B cell (primary cell): ENCODE results near the gene GEMIN7. TPM values are rescaled to one million over a fixed set of nuclear protein-coding genes. Genes with fewer than 3 reads are reported as not detected.
A peak's percentile ranks its signal among the peaks of the same experiment; 100 is the strongest.

Experiments used
- ATAC-seq: fragments of 200-7000 bp; cut with Tn5 transposase; one replicate; pipeline ENCODE4 v1.10.0; 2021; ENCODE audit warnings: low read depth, mild to moderate bottlenecking, moderate number of reproducible peaks, moderate library complexity
- CTCF ChIA-PET: fragments of 350-600 bp; sonication (Branson Sonifier 250); formaldehyde crosslinking; loops from one replicate; lab custom pipeline; 2021; ENCODE audit warnings: antibody characterized with exemption, inconsistent platforms; lab: Charles Lee
- POLR2A ChIA-PET: fragments of 350-600 bp; sonication (Branson Sonifier 250); formaldehyde crosslinking; loops from one replicate; lab custom pipeline; 2021; ENCODE audit warnings: antibody characterized with exemption; lab: Charles Lee
- DNase-seq: peaks from one replicate; pipeline ENCODE4 v3.0.0; 2013
- H2AFZ ChIP-seq: 2 replicates; pipeline ENCODE4 v1.6.1; 2012; ENCODE audit warnings: mild to moderate bottlenecking, low read depth, low read length; ENCODE audit not compliant: insufficient read depth, poor library complexity, severe bottlenecking
- H3K27ac ChIP-seq, 2 donors: 1 replicate in 1 of 2; 2 replicates in 1 of 2; pipeline ENCODE4 v1.5.1; 2012 to 2013; ENCODE audit warnings: low read length in 2 of 2, mild to moderate bottlenecking in 2 of 2, moderate library complexity in 1 of 2
- H3K27me3 ChIP-seq, 4 experiments: fragments of 200-600 bp in 1 of 4; sonication (generic) in 1 of 4; replicated peaks in 1 of 4; 1 replicate in 2 of 4; 2 replicates in 2 of 4; pipeline versions ENCODE4 v1.6.1 to v1.7.0; 2013 to 2016; ENCODE audit warnings: low read length in 3 of 4, mild to moderate bottlenecking in 2 of 4, mixed read lengths in 1 of 4, moderate library complexity in 1 of 4; ENCODE audit not compliant: insufficient read depth in 4 of 4, control insufficient read depth in 3 of 4; ENCODE audit errors: control extremely low read depth in 1 of 4
- H3K36me3 ChIP-seq, 2 experiments: replicated peaks in 1 of 2; 1 replicate in 1 of 2; 2 replicates in 1 of 2; pipeline versions ENCODE4 v1.6.1 to v1.7.1; 2013; ENCODE audit warnings: low read length in 1 of 2; ENCODE audit not compliant: insufficient read depth in 2 of 2, control insufficient read depth in 1 of 2; ENCODE audit errors: control extremely low read depth in 1 of 2, extremely low read depth in 1 of 2
- H3K4me1 ChIP-seq, 2 donors: fragments of 200-600 bp in 1 of 2; sonication (generic) in 1 of 2; 1 replicate in 1 of 2; 2 replicates in 1 of 2; pipeline versions ENCODE4 v1.5.1 to v1.6.1; 2013 to 2017; ENCODE audit warnings: low read length in 2 of 2; ENCODE audit not compliant: control insufficient read depth in 2 of 2, insufficient read depth in 2 of 2
- H3K4me2 ChIP-seq: replicated peaks from 2 replicates; pipeline ENCODE3; 2012; ENCODE audit warnings: mild to moderate bottlenecking, low read depth, low read length; ENCODE audit not compliant: poor library complexity, severe bottlenecking
- H3K4me3 ChIP-seq, 5 experiments: fragments of 200-600 bp in 1 of 5; sonication (generic) in 1 of 5; 1 replicate in 3 of 5; 2 replicates in 2 of 5; pipeline versions ENCODE4 v1.5.1 to v1.7.0; 2011 to 2016; ENCODE audit warnings: low read length in 4 of 5, mild to moderate bottlenecking in 4 of 5, low read depth in 2 of 5, control low read depth in 1 of 5, moderate library complexity in 1 of 5; ENCODE audit not compliant: insufficient read depth in 1 of 5; ENCODE audit errors: control extremely low read depth in 1 of 5, extremely low read depth in 1 of 5
- H3K79me2 ChIP-seq: fragments of 200-600 bp; sonication (generic); one replicate; pipeline ENCODE4 v1.6.0; 2016; ENCODE audit warnings: low read length; ENCODE audit not compliant: control insufficient read depth, insufficient read depth
- H3K9ac ChIP-seq: fragments of 200-600 bp; sonication (generic); 2 replicates; pipeline ENCODE4 v1.6.1; 2017; ENCODE audit warnings: mild to moderate bottlenecking, low read length, moderate library complexity
- H3K9me3 ChIP-seq, 3 donors: one replicate each; pipeline versions ENCODE4 v1.6.1 to v1.7.1; 2013; ENCODE audit warnings: low read length in 2 of 3; ENCODE audit not compliant: control insufficient read depth in 2 of 3, insufficient read depth in 1 of 3; ENCODE audit errors: control extremely low read depth in 1 of 3
- H4K20me1 ChIP-seq: 2 replicates; pipeline ENCODE4 v1.6.0; 2012; ENCODE audit warnings: mild to moderate bottlenecking, low read length; ENCODE audit not compliant: insufficient read depth, control insufficient read depth, poor library complexity, severe bottlenecking
- H3K27ac Mint-ChIP-seq: one replicate; pipeline ENCODE4 v1.8.0; 2021; ENCODE audit warnings: mixed read lengths
- H3K27me3 Mint-ChIP-seq: one replicate; pipeline ENCODE4 v1.8.0; 2021; ENCODE audit warnings: mixed read lengths
- H3K4me1 Mint-ChIP-seq: one replicate; pipeline ENCODE4 v1.8.0; 2021; ENCODE audit warnings: mixed read lengths
- H3K4me3 Mint-ChIP-seq: one replicate; pipeline ENCODE4 v1.8.0; 2021; ENCODE audit warnings: mixed read lengths
- H3K9me3 Mint-ChIP-seq: one replicate; pipeline ENCODE4 v1.8.0; 2022; ENCODE audit warnings: mixed read lengths; ENCODE audit not compliant: insufficient read depth
- EZH2 ChIP-seq: IDR thresholded peaks from 2 replicates; pipeline ENCODE4 v1.6.1; 2012; ENCODE audit warnings: borderline replicate concordance, low read depth, mild to moderate bottlenecking, moderate library complexity, low read length; ENCODE audit not compliant: insufficient read depth, poor library complexity, severe bottlenecking
- WGBS: methylation state at CpG from one replicate; pipeline ENCODE4 v1.1.5; 2013; ENCODE audit warnings: missing lambda C conversion rate; ENCODE audit not compliant: insufficient coverage; 5-methylcytosine and 5-hydroxymethylcytosine counted together
- intact Hi-C: fragments of 100-400 bp; cut with micrococcal nuclease; formaldehyde crosslinking; loops from one replicate; pipeline ENCODE4 v1.10.0; 2022
- polyA plus RNA-seq: library from polyadenylated mRNA; depleted of rRNA; stranded (reverse); fragments of >200 nt; gene quantifications from 2 replicates; pipeline ENCODE4 v1.2.3, GENCODE V29; 2012
- total RNA-seq, 2 donors: library from RNA; stranded (reverse); fragments of 120-200 nt in 1 of 2; gene quantifications; 1 replicate in 1 of 2; 2 replicates in 1 of 2; pipeline versions ENCODE4 v1.2.3 to v1.2.4, GENCODE V29; 2013 to 2022
- TF ChIP-seq, protein P1 (sequence below): fragments of 200-600 bp; IDR thresholded peaks from one replicate; pipeline ENCODE4 v1.8.0; 2022; ENCODE audit warnings: antibody characterized with exemption, mild to moderate bottlenecking

The GEMIN7 gene
- total and polyA plus RNA-seq, 2 donors (not counting 1 experiment from before 2014, with no cell fraction given) = 43.0 to 89.4 TPM

DNA sequence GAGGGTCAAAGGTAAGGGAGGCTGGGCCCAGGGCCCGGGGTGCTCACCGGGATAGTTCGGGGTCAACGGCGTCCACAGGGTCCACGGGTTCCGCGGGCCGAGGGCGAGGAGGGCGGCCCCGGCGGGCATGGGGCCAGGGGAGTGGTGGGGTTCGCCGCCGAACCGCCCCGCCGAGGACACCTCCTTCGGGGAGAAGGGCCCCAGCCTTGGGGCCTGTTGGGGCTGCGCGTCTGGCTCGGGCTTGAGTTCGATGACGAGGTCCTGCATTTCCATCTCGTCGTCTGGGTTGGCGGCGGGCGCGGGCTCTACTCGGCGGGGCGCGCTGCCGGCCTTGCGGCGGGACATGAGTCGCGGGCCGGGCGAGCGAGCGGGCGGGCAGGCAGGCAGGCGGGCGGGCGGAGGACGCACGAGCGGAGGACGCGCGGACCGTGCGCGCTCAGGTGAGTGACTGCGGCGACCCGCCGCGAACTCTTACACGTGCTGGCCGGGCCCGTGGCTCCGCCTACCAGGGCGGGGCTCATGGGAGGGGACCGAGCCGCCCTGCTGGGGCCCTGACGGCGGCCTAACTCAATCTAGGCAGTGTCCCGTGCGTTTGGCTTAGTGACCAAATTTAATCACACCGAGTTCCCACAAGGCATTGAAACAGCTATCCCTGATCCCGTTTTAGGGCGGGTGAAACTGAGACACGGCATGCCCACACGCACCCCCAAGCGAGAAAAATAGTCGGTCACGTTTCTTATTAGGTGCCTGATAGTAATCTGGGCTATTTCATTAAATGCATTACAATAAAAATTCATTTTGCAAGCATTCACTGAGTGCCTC lies 2.8 kb upstream of the GEMIN7 start, which contains the start of gene ZNF296:
Gene ZNF296, minus strand, starts transcription at position 450 of the 822 bp plus-strand sequence. Its CDS starts 105 bp downstream, at position 345.
- H3K36me3 ChIP-seq = peaks cover 0 to 35% of the 10 kb centered on the region in 2 experiments
- ChIA-PET POLR2A (interaction anchor here (0.5 to 1.8 kb wide), 4 partner anchors 16 to 124 kb away, joined by 3 to 19 read pairs (median 9); partner anchors contain the start of genes PPP1R37 and RELB), CTCF (interaction anchor here (0.6 to 1.9 kb wide), 5 partner anchors 24 to 87 kb away, joined by 3 to 7 read pairs (median 3); no protein-coding TSS in a partner anchor)
- Mint-ChIP-seq H3K4me3 (peak within 1 kb of the TSS; percentile 94), H3K9me3 (no peaks in the 10 kb centered on the region), H3K27me3 (no peaks in the 10 kb centered on the region), H3K4me1 (peaks cover 56% of the 10 kb centered on the region), H3K27ac (peak within 1 kb of the TSS; percentile 96)
- under 1% methylated on average over 74 of the region's 81 CpGs for WGBS
- no peaks in the 10 kb centered on the region for H3K27me3 ChIP-seq
- H3K4me2 ChIP-seq = peak within 1 kb of the TSS; percentile 91
- H3K27ac ChIP-seq = peak within 1 kb of the TSS; percentile 81 to 87
- ATAC-seq = peak; percentile 48
- H3K9me3 ChIP-seq = no peaks in the 10 kb centered on the region
- peak within 1 kb of the TSS; percentile 61 to 94 (median 93) for H3K4me3 ChIP-seq
- intact Hi-C loops = loop anchor here (5.0 kb wide), 1 partner anchor 324 kb away; no protein-coding TSS in a partner anchor
- no peak for TF ChIP-seq EZH2
- TF ChIP-seq, protein P1, sequence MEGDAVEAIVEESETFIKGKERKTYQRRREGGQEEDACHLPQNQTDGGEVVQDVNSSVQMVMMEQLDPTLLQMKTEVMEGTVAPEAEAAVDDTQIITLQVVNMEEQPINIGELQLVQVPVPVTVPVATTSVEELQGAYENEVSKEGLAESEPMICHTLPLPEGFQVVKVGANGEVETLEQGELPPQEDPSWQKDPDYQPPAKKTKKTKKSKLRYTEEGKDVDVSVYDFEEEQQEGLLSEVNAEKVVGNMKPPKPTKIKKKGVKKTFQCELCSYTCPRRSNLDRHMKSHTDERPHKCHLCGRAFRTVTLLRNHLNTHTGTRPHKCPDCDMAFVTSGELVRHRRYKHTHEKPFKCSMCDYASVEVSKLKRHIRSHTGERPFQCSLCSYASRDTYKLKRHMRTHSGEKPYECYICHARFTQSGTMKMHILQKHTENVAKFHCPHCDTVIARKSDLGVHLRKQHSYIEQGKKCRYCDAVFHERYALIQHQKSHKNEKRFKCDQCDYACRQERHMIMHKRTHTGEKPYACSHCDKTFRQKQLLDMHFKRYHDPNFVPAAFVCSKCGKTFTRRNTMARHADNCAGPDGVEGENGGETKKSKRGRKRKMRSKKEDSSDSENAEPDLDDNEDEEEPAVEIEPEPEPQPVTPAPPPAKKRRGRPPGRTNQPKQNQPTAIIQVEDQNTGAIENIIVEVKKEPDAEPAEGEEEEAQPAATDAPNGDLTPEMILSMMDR = no peak
- H2AFZ ChIP-seq = peak within 1 kb of the TSS; percentile 55
- peak; percentile 91 for DNase-seq
- H4K20me1 ChIP-seq = peaks cover 60% of the 10 kb centered on the region
- peaks cover 42 to 64% of the 10 kb centered on the region in 2 donors for H3K4me1 ChIP-seq
- H3K79me2 ChIP-seq = peaks cover 75% of the 10 kb centered on the region
- peak within 1 kb of the TSS; percentile 93 for H3K9ac ChIP-seq
